ENCODE data around the gene CD300C.

DNA sequence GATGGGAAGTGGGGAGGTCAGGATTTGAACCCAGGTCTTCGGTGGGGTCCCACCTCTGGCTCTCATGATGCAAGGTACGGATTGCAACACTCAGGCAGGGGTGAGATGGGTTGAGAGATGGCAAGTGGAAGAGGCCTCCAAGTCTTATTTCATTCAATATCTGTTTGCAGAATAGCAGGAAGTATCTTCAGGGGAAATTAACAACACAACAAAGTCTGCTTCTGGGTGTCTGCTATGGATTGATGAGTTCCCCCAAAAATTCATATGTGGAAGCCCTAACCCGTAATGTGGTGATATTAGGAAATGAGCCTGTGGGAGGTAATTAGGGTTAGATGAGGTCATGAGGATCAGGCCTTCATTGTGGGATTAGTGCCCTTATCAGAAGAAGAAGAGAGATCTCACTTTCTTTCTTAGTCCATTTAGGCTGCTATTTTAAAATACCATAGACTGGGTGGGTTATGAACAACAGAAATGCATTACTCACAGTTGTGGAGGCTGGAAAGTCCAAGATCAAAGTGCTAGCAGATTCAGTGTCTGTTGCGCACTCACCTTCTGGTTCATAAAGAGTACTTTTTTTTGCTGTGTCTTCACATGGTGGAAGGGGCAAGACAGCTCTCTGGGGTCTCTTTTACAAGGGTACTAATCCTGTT is 25.8 kb upstream of the CD300C start:
- TF ChIP-seq POLR2A (IDR thresholded peaks at IDR 0.05) (no peak), POLR2AphosphoS5 (IDR thresholded peaks at IDR 0.05) (no peak)

Measured in breast epithelium (tissue), 3 donors.